Stimulated activated CD8-positive, alpha-beta memory T cell treated with anti-CD3 and anti-CD28 coated beads, Interleukin-2, amount 100 ng/mL, for 48 hours (primary cell): ENCODE measurements around the gene PDAP1.
"Not testable (repeated sequence)": the region's sequence is repeated elsewhere in the genome, so short reads cannot be mapped to it uniquely, and the experiment has no call there.

Source experiments
- DNase-seq, 2 donors: peaks; one replicate each; pipeline ENCODE4 v3.0.0-alpha.2; 2020; ENCODE audit warnings: low read depth in 2 of 2

PDAP1 gene

DNA sequence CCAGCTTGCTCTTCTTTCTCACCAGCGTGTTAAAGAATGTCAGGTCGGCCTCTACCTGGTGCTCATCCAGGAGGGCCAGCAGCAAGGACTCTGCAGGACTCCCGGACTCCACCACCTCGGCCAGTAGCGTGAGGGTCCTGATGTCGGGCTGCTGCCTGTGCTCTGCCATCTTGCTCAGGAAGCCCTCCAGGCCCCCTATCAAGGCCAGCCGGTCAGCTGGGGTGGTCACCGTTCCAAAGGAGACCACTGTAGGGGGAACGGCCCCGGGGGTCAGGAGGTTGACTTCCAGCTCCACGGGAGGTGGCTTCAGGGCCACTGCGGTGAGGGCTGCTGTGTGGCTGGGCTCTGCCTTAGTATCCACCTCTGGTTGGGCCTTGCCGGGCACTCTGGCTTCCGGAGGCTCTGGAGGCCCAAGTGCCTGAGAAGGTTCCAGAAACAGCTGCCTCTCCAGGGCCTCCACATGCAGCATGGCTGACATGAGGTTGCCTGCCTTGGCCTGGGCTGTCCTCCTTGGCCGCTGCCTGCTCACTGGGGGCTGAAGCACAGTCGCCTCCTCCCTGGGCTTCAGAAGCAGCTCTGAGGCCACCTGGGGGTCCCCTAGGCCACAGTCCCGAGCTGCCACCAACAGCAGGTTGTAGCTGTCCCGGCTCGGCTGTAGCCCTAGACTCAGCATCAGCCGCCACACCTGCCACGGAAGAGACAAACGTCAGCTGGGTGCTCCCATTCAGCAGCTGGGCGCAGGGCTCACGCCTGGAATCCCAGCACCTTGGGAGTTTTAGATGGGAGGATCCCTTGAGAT lies 16.7 kb upstream of the PDAP1 start:
- no peak for DNase-seq

DNA sequence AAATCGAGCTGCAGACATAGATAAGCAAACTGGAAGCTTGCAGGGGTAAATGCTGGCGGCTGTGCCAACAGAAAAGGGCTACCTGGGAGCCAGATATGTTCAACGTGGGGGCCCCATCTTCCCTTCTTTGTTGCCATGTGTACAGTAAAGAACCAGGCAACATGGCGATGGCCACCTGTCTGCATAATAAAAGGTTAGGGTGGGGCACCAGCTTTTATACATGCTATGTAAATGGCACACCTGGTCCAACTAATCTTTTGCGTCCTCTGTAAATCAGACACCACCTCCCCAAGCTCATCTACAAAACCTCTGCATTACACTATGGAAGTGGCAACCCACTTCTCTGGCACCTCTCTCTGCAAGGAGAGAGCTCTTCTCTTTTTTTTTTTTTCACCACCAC lies 14.2 kb upstream of the PDAP1 start:
- DNase-seq = no peak

DNA sequence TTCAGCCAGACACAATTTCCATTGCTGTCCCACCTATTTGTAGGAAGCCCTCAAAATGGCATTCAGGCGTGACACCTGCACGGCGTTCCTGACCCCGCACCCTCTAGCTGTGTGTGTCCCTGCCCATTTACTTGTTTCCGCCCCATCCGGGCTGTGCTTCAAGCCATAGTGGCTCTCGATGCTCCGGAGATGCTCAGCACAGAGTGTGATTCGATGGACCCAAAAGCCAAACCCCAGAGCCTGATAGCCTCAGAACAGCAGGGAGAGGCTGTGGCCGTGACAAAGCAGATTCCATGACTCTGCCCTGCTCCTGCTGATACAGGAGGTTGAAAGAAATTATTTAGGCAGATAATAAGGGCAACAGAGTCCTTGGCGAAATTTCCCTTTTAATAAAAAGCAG lies 13.8 kb upstream of the PDAP1 start:
- no peak for DNase-seq

DNA sequence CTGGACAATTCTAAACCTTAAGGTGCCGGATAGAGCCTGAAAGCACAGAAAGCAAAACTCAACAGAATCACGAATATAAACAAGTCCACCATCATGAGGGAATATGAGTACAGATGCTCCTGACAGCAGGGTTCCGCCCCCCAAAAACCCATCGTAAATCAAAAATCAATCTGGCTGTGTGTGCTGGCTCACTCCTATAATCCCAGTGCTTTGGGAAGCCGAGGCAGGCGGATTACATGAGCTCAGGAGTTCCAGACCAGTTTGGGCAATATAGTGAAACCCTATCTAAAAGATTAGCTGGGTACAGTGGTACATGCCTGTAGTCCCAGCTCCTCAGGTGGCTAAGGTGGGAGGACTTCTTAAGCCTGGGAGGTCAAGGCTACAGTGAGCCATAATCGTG lies 12.6 kb upstream of the PDAP1 start:
- no peak for DNase-seq

DNA sequence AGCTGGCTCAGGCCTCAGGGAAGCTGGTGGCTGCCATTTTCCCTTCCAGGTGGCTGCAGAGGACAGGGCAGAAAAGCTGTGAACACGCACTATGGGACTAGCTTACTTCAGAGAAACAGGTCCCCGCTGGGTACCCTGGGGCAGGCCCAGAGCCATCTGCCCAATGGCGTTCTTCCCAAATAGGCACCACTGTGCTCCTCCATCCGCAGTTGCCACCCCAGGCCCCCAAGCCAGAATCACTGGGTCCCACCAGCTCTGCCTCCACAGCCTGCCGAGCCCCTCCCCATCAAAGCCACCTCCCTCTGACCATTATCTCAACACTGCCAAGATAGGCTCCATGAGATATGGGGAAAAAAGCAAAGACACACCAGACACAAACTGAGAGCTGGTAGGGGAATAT lies 11.8 kb upstream of the PDAP1 start:
- no peak for DNase-seq

DNA sequence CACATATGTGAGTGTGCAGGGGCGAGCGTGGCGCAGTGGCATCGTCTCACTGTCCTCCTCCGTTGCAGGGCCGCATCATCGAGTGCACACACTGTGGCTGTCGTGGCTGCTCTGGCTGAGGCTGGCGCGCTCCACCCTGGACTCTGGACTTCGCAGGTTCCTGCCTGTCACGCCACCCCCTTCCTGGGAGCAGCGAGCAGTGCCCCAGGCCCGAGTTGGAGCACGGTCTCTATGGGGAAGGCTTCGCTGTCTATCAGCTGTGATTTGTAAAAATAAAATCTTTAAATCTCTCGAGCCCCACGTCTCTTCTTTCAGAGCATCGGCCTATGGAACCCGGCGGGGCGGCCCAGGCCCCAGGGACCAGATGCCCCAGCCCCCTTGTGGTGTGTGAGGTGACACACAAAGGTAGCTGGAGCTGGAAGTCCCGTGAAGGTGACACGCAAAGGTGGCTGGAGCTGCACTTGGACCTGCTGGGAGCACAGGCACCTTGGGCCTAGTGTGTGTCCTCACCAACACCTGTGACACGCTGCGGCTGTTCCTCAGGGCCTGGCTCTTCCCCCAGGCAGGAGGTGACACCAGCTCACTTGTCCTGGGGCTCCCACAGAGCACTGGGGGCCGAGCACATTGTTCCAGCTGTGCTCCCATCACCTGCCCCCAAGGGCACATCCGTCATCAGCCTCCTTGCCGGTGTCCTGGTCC lies 11.1 kb upstream of the PDAP1 start:
- DNase-seq = no peak

DNA sequence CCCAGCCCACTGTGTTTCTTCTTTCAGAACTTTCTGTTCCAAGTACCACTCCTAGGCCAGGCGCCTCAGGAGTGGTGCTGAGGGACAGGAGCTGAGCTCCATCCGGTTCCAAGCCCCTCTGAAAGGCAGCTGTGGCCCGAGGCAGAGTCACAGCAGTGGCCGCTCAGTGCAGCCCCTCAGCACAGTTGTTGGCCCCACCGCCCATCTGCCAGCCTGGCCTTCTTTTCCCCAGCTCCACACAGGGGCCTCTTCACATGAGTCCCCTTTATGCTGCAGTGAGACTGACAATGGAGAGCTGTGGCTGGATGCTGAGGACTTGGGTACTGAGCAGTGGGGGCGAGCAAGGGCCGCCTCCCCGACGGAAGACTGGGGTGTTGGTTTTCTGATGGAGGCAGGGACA lies 9.9 kb upstream of the PDAP1 start:
- DNase-seq = no peak

DNA sequence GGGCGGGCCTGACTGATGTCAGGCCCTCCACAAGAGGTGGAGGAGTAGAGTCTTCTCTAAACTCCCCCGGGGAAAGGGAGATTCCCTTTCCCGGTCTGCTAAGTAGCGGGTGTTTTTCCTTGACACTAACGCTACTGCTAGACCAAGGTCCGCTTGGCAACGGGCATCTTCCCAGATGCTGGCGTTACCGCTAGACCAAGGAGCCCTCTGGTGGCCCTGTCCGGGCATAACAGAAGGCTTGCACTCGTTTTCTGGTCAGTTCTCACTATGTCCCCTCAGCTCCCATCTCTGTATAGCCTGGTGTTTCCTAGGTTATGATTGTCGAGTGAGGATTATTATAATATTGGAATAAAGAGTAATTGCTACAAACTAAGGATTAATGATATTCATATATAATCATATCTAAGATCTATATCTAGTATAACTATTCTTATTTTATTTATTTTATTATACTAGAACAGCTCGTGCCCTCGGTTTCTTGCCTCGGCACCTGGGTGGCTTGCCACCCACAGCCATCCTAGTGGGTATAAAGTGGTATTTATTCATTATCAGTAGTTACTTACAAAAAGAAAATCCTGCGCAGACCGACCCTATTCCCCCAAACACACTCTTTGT lies 7.2 kb upstream of the PDAP1 start:
- not testable (repeated sequence) for DNase-seq

DNA sequence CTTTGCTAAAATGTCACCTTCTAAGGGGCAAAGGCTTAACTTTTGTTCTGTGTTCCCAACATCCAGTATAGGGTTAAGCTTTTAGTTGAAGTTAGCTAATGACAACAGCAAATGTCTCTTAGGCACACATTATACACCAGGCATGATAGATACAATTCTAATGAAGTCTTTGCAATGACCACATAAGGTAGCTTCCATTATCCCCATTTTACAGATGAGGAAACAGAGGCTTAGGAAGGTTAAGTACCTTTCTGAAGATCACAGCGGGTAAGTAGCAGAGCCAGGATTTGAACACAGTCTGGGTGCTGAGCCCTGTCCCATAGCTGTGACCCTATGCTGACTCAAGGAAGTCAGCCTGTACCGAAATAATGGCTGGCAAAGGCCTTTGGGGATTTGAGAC lies 2.2 kb upstream of the PDAP1 start:
- DNase-seq = no peak

DNA sequence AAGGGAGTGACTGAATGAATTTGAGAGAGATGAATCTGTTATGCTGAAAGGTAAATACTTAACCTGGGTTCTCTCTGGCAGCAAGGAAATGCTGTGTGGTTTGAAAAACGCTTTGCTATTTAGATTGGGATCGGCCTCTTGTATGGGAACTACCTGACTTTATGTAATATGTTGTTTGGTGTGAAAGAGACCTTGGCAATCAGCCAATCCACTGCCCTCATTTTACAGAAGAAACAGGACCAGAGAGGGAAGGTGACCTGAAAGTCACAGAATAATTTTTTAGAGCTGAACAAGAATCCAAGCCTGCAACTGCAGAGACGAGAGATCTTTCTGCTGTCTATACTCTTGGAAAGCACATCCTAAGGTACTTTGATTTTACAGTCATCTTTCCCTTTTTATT lies 1.4 kb upstream of the PDAP1 start:
- DNase-seq = no peak

DNA sequence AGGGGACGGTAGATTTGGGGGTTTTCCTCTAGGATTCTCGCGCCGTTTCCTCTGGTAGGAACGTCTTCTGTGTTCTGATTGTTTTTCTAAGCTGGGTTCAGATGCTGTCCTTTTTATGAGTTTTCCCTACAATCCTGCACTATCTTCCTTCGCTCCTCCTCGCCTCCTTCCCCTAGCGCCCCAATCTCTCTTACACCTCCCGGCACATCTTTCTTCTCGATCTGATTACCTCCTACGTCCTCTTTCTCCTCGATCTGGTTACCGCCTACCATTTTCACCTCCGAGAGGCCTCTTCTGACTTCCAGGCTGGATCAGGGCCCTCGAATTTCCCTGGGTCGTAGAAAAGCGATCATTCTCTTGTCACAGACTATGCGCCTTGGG lies 785 bp upstream of the PDAP1 start:
- DNase-seq = no peak

DNA sequence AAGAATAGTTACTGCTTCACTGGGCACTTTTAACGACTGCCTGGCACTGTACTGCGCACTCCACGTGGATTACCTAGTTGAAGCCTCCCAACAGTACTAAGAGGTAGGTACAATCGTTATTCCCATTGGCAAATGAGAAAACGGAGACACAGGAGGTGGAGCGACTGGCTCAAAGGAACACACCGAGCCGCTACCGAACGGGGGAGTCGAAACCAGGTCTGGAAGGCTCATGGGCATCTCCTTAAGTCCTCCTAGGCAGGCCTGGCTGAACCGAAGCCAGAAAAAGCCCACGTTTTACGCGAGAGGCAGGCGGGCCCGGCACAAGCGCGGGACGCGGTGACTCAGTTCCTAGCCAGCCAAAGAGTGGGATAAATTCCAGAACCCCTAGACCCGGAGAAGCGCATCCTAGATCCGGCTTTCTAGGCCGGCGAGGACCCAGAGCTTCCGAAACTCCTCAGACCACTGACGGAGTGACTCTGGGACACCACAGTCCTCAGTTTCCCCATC lies 472 bp downstream of the PDAP1 start:
- no peak for DNase-seq

DNA sequence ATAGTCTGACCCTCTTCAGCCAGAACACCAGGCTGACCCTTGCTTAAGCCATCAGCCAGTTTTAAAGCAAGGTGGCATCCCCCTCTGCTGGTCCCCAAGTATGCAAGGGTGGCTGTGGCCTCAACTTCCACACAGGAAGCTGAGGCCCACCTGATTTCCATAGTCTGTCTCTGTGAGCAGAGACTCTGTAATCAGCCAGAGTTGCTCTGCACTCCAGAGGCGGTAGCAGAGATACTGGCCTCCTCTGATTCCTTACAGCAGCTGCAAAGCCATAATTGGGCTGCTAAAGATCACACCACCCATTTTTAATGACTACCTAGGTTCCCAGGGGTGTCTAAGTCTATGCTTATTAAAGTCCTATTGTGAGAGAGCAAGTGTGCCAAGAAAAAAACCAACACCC lies 1.8 kb downstream of the PDAP1 start:
- DNase-seq = no peak

DNA sequence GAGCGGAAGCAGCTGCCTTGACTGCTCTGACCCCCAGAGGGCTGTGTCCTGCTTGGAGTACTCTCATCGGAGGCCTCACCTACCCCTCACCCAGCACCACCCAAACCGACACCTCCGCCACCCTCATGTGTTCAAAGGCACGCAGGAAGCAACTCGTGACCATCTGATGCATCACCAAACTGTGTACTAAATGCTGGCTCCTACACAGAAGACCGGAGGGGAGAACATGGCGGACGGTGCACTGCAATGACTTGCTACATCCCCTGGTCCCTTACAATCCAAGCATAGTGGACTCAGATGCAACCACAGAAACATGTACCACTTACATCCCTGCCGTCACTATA lies 3.4 kb downstream of the PDAP1 start:
- no peak for DNase-seq

DNA sequence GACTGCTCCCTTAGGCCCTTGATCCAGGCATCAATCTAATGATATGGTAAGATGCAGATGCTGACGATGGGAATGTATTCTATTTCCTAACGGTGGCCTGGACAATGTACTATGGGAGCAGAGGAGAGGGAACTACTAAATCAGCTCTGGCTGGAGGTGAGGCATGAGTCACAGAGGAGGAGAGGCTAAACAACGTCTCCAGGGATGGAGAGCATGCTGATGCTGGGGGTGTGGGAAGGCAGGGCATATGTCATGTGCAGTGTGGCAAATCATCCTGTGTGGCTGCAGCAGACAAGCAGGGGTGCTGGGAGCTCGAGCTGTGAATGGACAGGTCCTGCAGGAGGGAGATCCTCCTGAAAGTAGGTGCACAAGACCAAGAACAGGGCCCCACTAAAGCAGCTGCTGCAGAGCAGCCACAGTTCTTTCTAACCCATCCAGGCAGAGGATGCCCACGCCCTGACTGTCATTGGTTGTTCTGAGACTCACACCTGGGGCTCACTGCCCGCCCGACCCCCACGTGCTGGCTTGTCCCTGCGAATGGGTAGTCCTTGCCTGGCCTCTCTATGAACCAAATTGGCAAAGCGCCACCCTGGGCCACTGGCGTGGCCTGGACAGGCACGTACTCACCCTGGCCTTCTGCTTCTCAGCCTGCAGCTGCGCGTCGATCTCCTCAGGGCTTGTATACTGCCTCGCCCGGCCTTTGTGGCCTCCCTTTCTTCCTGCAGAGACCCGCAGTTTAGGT lies 4.0 kb downstream of the PDAP1 start:
- DNase-seq = no peak

DNA sequence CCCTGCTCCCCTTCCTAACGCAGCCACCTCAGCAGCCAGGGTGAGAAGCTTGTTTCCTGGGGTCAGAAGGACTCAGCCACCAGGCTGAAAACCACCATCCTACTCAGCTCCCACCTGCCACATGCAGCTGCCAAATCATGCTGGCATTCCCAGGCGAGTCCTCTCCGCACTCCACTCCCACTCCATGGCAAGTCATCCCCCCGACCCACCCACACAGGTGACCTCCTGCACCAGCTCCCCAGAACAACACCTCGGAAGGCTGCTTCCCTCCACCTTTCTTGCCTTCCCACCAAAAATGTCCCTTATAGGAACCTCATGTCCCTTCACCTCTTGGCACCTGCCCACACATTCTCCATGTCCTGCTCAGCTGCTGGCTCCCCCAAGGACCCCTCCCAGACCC lies 4.6 kb downstream of the PDAP1 start:
- no peak for DNase-seq

DNA sequence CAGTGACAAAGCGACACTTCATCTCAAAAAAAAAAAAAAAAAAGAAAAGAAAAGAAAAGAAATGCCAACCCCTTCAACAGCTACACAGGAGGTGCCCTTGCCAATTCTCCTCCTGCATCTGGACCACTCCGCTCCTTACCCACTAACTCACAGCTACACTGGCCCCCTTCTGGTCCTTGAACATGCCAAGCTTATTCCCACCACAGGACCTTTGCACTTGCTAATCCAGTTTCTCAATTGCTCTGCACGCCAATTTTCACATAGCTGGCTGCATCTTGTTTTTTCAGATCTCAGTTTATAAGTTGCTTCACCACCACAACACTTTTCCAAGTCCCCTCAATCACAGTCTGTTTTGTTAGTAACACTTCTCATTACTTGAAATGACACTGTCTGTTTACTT lies 5.5 kb downstream of the PDAP1 start:
- no peak for DNase-seq

DNA sequence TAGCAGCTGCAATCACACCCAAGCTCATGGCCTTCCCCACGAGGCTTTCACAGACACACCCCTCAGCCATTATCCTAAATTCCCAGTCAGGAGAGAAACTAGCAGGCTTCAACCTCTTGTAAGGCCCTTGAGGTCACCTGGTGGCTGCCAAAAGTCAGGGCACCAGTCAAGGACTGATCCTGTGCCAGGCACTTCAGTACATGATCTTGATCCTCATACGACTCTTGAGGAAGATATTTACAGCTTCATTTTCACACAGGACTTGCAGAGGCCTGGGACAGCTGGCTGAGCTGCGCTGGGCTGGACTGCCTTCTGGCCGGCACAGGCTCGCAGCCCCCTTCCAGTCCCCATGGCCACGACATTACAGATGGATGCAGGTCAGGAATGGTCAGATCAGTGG lies 8.8 kb downstream of the PDAP1 start:
- no peak for DNase-seq

DNA sequence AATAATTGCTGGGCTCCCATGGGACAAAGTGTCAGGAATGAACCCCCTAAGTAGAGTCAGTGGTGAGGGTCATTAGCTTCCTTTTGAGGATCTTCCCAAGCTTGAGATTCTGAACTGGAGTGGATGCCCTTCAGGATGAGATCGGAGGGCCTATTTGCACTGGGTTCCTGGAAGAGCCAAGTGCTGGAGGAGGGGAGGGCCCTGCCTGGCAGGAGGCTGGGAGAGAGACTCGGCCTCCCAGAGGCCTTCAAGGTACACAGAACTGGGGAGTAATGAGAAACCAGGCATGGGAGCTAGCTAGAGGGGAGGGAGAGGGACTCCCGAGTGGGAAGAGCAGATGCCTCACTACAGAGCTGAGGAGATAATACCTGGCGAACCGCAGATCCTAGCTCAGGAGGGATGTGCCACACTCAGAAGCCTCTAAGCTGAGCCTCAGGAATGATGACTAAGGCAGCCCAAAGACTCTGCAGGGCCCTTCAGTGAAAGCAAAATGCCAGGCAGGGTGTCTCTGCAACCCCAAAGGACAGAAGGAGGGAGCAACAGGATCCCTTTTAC lies 9.4 kb downstream of the PDAP1 start:
- no peak for DNase-seq

DNA sequence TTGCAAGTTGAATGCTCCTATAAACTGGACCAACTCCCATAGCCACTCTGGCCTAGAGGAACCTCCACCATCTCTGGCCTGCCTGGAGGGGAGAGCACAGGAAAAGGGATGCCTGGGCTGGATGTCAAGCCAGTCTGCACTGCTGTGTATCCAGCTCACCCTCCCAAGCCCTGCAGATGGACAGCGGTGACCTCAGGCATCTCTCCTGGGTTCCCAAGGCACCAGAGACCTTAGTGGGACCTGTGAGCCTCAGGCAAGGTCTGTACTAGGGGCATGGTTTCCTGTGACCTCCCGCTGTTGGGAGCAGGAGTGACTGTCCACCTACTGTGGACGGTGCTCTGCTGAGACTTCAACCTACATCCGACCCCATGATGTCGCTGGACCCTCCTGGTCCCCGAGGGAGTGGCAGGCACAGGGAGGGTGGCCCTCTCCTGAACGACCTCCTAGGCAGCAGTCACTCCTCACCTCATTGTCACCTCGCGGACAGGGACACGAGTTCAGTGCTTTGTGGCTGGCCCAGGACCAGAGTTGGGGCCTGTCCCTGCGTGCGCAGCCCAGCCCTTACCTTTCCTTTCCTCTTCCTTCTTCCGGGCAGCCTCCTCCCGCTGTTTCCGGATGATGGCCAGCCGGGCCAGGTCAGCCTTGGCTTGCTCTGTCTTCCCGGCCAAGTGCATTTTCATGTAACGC lies 11.0 kb downstream of the PDAP1 start:
- no peak for DNase-seq
